ENCODE measurements around the gene RTN4R. TPM values are rescaled to one million over a fixed set of nuclear protein-coding genes. Genes with fewer than 3 reads are reported as not detected.

Gene RTN4R
- total RNA-seq, 2 experiments from 2014 or later = 2.8 to 3.7 TPM

DNA sequence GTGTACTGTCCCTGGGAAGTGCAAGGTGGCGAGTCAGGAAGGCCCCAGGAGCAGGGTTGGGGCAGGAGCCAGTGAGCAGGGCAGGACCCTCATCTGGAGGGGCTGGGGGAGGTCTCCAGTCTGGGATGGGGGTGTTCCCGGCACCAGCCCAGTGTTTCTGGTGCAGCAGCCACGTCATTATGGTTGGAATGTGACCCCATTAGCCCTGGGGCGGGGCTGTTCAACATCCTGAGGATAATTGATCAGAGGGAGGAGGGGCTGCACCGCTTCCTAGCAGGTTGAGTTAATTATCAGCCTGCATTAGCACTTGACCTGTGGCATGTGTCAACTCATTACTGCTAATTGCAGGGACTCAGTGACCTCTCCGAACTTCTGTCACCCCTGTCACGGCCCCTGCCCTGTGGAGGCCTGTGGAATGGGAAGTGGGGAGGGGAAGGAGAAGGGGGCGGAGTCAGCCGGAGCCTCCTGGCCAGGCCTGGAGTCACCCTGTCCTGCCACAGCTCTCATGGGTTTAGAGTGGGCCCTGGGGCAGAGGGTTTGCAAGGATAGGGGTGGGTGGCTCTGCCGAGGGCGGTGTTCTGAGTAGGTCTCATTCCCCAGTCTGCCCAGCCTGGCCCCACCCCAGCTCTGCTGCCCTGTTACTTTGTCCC lies 64.4 kb downstream of the RTN4R start:
- TF ChIP-seq, protein P1, sequence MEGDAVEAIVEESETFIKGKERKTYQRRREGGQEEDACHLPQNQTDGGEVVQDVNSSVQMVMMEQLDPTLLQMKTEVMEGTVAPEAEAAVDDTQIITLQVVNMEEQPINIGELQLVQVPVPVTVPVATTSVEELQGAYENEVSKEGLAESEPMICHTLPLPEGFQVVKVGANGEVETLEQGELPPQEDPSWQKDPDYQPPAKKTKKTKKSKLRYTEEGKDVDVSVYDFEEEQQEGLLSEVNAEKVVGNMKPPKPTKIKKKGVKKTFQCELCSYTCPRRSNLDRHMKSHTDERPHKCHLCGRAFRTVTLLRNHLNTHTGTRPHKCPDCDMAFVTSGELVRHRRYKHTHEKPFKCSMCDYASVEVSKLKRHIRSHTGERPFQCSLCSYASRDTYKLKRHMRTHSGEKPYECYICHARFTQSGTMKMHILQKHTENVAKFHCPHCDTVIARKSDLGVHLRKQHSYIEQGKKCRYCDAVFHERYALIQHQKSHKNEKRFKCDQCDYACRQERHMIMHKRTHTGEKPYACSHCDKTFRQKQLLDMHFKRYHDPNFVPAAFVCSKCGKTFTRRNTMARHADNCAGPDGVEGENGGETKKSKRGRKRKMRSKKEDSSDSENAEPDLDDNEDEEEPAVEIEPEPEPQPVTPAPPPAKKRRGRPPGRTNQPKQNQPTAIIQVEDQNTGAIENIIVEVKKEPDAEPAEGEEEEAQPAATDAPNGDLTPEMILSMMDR (IDR thresholded peaks at IDR 0.05) = no peak
- intact Hi-C loops (cut with micrococcal nuclease) = no loop called here
- no peaks in the 10 kb centered on the region for H3K27me3 Mint-ChIP-seq
- no peak for ATAC-seq
- H3K27ac Mint-ChIP-seq = no peak overlapping the region
- H3K4me3 Mint-ChIP-seq = no peak overlapping the region
- H3K9me3 Mint-ChIP-seq = no peaks in the 10 kb centered on the region
- H3K36me3 Mint-ChIP-seq (ENCODE audit: low read depth) = peaks cover 2% of the 10 kb centered on the region
- CTCF ChIA-PET = interaction anchor here (1.4 kb wide), 1 partner anchor 35 kb away, joined by 4 read pairs; no protein-coding TSS in a partner anchor
- no peak for DNase-seq
- POLR2A ChIA-PET = no interaction called here
- peaks cover 21% of the 10 kb centered on the region for H3K4me1 Mint-ChIP-seq (ENCODE audit: low read depth)

DNA sequence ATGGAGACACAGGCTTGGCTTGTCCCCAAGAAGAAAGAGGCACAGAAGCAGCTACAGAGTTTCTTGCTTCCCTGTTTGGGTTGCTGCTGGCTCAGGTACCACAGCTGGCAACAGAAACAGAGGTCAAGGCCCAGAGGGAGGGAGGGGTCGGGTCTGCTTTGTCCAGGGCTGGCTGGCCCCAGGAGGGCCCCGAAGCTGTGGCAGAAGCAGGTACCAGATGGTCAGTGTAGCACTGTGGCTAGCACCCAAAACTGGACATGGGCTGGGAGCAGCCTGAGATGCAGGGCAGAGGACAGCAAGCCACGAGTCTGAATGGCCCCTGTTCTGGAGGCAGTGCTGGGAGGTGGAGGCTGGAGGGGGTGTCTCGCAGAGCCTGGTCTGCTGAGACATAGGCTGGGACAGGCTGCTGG lies 65.0 kb downstream of the RTN4R start:
- TF ChIP-seq, protein P1 (IDR thresholded peaks at IDR 0.05) = no peak
- ATAC-seq = no peak
- Mint-ChIP-seq H3K4me3 (no peak overlapping the region), H3K36me3 (ENCODE audit: low read depth) (peaks cover 2% of the 10 kb centered on the region), H3K27me3 (no peaks in the 10 kb centered on the region), H3K27ac (no peak overlapping the region), H3K9me3 (no peaks in the 10 kb centered on the region), H3K4me1 (ENCODE audit: low read depth) (peaks cover 17% of the 10 kb centered on the region)
- intact Hi-C loops (cut with micrococcal nuclease) = no loop called here
- DNase-seq = no peak
- CTCF ChIA-PET = no interaction called here
- POLR2A ChIA-PET = no interaction called here

DNA sequence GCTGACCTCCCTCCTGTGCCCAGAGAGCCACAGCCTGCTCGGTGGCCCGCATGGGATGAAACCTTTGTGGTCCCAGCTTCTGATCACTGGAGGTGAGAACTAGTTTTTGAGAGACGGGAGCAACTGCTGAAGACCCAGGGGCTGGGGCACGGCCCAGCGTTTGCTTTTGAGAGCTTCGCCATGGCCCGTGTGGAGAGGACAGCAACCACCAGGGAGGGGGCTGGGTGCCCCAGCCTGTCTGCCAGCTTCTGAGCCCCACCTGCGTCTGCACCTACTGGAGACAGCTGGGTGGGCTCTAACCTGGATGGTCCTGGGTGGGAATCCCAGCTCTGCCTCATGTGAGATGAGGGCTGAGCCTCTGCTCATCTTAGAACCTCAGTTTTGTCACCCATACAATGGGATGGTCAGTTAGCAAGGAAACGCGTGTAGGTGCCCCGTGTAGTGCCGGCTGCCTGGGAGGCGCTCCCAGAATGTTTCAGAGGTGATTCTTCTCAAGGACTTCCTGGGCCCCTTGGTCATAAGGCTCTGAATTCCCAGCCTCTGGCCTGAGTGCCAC lies 66.2 kb downstream of the RTN4R start:
- POLR2A ChIA-PET = no interaction called here
- intact Hi-C loops (cut with micrococcal nuclease) = no loop called here
- peaks cover 7% of the 10 kb centered on the region for H3K4me1 Mint-ChIP-seq (ENCODE audit: low read depth)
- DNase-seq = no peak
- CTCF ChIA-PET = no interaction called here
- no peak overlapping the region for H3K27ac Mint-ChIP-seq
- H3K9me3 Mint-ChIP-seq = no peaks in the 10 kb centered on the region
- no peak overlapping the region for H3K4me3 Mint-ChIP-seq
- TF ChIP-seq, protein P1 (IDR thresholded peaks at IDR 0.05) = no peak
- H3K36me3 Mint-ChIP-seq (ENCODE audit: low read depth) = no peaks in the 10 kb centered on the region
- no peaks in the 10 kb centered on the region for H3K27me3 Mint-ChIP-seq
- ATAC-seq = no peak

DNA sequence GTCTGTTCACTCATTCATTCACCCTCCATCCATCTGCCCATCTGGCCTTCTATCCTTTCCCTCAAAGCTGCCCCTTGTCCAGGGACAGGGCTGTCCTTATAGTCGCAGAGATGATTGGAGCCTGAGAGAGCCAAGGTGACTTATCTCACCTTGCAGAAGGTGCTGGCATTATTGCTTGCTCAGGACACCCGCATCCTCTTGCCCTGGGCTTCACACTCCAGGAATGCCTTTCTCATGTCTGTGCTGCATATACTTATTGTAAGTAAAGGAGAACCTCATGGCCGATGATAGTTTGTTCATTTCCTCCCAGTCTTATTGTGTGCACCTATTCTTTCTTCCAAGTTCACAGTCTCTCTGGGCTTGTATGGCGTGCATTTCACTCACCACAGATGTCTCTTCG lies 68.2 kb downstream of the RTN4R start:
- Mint-ChIP-seq H3K4me1 (ENCODE audit: low read depth) (no peaks in the 10 kb centered on the region), H3K9me3 (no peaks in the 10 kb centered on the region), H3K4me3 (no peak overlapping the region), H3K27ac (no peak overlapping the region), H3K36me3 (ENCODE audit: low read depth) (no peaks in the 10 kb centered on the region), H3K27me3 (no peaks in the 10 kb centered on the region)
- ATAC-seq = no peak
- POLR2A ChIA-PET = no interaction called here
- no peak for DNase-seq
- intact Hi-C loops (cut with micrococcal nuclease) = no loop called here
- CTCF ChIA-PET = no interaction called here
- TF ChIP-seq, protein P1 (IDR thresholded peaks at IDR 0.05) = no peak

DNA sequence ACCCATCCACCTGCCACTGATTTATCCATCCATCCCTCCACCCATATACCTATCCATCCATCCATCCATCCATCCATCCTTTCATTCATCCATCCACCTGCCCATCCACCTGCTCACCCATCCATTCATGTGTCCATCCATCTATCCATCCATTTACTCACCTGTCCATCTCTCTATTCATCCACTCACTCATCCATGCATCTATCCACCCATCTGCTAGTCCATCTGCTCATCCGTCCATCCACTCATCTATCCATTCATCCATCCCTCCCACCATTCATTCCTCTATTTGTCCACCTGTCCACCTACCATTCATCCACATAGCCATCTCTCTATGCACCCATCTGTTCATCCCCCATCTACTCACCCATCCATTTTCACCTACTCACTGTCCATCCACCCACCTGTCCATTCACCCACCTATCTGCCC lies 68.7 kb downstream of the RTN4R start:
- no peaks in the 10 kb centered on the region for H3K4me1 Mint-ChIP-seq (ENCODE audit: low read depth)
- H3K4me3 Mint-ChIP-seq = no peak overlapping the region
- no peaks in the 10 kb centered on the region for H3K9me3 Mint-ChIP-seq
- H3K27ac Mint-ChIP-seq = no peak overlapping the region
- H3K27me3 Mint-ChIP-seq = no peaks in the 10 kb centered on the region
- TF ChIP-seq, protein P1 (IDR thresholded peaks at IDR 0.05) = no peak
- no peaks in the 10 kb centered on the region for H3K36me3 Mint-ChIP-seq (ENCODE audit: low read depth)
- no peak for ATAC-seq
- ChIA-PET CTCF (no interaction called here), POLR2A (no interaction called here)
- DNase-seq = no peak
- intact Hi-C loops (cut with micrococcal nuclease) = no loop called here
